Measurements from ENCODE around the gene CDH15.
"Not testable (repeated sequence)": the region's sequence is repeated elsewhere in the genome, so short reads cannot be mapped to it uniquely, and the experiment has no call there.

Gene CDH15

DNA sequence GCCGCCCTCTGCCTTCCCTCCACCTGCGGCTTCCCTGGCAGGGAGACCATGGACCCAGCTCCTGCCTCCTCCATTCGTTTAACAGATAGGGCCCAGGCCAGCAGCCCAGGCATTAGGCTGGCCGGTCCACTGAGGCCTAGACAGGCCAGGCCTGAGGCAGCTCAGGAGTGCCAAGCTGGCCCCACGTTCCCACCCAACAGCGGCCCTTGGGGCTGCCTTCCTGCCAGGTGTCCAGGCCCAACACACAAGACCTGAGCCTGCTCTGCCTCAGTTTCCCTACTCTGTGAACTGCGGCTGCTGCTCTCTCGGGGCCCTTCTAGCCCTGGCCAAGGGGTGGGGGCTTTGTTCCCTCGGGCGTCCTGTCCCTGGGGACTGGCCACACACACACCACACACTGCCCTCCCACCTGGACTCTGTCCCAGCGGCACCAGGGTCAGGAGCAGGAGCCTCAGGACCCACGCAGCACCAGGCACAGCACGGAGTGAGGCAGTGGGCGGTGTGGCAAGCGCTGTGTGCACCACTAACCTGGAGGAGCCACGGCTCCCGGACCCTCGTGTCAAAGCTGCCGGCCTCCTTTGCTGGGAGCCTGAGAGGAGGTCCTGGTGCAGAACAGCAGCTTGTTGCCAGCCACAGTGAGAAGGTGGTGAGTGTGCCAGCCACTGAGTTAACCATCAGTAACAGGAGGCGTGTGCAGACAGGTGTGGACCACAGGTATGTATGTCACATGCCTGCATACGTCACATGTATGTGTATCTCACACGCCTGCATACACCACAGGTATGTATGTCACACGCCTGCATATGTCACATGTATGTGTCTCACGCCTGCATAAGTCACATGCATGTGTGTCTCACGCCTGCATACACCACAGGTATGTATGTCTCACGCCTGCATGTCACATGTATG is 14.6 kb upstream of the CDH15 start:
- no peak for FAIRE-seq

DNA sequence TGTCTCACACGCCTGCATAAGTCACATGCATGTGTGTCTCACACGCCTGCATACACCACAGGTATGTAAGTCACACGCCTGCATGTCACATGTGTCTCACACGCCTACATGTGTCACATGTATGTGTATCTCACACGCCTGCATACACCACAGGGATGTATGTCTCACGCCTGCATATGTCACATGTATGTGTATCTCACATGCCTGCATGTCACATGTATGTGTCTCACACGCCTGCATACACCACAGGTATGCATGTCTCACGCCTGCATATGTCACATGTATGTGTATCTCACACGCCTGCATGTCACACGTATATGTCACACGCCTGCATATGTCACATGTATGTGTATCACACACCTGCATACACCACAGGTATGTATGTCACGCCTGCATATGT is 13.8 kb upstream of the CDH15 start:
- FAIRE-seq, result no peak

DNA sequence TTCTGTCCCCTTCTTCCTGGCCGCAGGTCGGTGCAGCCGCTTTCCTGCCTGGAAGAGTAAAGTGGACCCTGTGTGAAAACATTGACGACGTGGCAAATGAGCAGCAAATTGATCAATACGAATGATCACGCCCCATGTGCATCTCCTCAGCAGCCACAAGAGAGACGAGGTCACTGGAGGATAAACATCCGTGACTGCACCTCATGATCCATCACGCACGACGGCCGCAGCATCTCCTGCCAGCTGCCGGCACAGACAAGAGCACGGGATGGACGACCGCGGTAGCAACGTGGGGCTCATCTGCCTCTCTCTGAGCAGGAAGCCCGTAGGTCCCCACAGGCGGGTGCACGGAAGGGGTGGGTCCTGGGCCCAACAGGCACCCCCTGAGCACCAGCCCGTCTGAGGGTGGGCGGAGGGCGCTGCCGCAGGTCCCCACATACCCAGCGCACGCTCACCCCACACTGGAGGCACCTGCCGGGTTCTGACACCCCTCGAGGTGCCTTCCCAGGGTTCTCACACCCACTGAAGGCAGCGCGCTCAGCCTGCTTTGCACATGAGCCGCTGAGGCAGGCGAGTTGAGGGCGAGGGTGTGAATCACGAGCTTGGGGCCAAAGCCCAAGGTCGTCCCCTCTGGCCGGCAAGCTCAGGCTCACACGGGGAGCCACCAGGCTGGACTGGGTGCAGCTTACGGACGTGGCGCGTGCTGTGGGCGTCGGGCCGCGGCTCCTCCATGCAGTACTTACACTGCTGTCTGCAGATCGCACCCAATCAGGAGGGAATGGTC is 12.3 kb upstream of the CDH15 start:
- no peak for FAIRE-seq

DNA sequence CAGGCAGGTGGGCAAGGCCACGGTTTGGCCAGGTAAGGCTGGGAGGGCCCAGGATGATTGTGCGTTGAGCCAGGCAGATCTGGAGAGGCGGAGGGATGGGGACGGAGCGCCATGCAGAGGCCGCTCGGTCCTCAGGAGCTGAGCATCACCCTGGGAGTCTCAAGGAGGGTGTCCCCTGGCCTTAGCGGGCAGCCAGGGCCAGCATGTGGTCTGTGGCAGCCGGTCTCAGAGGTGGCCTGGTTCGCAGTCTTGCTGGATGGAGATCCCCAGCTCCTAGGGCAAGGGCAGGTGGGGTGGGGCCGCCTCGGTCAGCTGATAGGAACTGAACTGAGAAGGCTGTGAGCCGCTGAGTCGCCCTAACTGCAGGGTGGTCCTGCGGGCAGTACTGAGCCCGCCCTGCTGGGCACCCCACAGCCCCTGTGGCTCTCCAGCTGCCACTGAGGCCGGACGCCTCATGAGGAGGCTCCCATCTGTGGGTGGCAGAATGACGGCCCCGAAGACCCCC is 11.6 kb upstream of the CDH15 start:
- FAIRE-seq, result no peak

DNA sequence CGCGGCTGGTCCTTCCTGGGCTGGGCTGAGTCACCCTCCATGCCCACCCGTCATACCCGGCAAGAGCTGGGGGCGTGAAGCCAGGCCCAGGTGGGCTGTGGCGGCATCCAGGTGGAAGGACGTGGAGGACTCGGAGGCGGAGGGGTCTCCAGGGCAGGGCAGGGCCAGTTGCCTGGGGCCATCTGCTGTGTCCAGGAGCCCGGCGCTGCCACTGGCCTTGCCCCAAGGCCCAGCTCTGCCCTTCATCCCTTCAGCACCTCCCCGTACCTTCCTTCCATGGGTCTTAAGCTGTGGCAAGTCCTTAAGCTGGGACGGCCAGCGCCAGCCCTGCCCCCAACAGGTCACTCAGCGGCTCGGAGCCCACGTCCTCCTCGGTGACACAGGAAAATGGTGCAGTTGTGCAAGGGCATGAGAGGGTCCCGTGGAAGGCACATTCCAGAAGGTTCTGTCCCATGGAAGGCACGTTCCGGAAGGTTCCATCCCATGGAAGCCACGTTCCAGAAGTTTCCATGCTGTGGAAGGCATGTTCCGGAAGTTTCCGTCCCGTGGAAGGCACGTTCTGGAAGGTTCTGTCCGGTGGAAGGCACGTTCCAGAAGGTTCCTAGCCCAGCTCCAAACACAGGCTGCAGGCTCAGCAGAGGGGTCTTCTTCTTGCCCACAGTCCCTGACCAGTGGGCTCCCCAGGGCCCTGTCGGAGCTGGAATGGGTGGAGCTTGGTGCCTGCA is 10.4 kb upstream of the CDH15 start:
- no peak for FAIRE-seq

DNA sequence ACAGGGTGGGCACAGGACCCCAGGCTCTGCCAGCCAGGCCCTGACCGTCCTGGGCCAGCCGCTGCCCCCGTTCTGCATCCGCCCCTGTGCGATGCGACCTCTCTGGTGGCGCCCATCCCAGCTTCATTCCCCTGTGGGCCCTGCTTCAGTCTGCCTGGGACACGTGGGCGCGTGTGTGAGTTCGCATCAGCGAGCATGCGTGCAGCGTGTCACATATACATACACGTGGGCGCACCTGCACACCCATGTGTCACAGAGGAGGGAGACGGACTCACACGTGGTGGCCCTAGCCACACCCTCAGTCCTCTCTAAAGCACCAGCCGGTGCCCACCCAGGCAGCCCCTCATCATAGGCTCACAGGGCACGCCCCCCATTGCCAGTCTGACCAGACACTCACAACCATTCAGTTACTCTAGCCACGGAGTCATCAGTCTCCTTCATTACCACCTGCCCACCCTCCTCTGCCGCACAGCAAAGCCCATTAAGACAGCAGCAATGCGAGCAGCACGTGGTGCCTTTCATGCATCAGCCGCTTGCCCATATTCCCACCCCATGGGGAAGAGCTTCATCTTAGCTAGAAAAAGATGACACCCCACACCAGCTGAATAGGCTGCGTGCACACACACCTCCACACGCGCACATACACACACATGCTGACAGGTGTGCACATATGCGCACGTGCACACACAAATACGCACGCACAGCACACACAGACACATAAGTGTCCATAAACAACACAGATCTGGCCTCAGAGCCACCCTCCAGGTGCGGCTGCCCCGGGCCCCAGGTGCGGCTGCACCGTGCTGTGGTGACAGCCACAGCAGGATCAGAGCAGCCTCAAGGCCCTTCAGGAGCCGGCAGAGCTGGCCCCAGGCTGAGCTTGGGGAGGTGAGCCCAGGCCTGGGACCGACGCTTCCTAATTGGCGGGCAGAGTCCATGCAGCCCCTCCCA is 9.5 kb upstream of the CDH15 start:
- no peak for FAIRE-seq

DNA sequence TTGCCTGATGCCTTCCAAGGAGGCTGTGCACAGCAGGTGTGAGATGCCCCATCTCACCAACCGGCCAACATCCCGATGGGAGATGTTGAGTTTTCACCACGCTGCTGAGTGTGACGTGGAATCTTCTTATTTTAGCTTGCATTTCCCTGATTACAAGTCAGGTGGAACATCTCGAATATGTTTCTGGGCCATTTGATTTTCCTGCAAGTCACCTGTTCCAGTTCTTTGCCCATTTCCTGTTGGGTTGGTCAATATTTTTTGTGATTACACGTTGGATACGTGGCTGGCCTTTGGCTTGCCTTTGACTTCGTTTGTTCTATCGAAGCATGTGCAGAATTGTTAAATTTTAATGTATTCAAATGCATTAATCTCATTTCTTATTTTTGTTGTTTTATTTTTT is 8.3 kb upstream of the CDH15 start:
- no peak for FAIRE-seq

DNA sequence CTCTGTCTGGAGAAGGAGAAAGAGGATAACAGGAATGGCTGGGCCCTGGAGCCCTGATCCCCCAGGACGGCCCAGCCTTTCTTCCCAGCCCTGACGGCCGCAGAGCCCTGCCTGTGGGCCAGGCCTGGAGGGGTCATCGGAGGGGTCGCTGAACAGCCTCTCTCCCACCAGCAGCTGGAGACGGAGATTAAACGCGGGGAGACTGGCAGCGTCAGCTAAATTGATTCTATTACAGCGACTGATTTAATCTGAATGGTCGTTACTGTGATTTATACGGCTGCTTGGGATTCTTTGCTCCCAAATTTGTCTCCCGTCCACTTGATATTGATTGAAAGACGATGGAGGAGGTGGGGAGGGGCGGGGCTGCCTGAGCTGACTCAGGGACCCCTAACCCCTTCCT is 7.1 kb upstream of the CDH15 start:
- FAIRE-seq, result no peak

DNA sequence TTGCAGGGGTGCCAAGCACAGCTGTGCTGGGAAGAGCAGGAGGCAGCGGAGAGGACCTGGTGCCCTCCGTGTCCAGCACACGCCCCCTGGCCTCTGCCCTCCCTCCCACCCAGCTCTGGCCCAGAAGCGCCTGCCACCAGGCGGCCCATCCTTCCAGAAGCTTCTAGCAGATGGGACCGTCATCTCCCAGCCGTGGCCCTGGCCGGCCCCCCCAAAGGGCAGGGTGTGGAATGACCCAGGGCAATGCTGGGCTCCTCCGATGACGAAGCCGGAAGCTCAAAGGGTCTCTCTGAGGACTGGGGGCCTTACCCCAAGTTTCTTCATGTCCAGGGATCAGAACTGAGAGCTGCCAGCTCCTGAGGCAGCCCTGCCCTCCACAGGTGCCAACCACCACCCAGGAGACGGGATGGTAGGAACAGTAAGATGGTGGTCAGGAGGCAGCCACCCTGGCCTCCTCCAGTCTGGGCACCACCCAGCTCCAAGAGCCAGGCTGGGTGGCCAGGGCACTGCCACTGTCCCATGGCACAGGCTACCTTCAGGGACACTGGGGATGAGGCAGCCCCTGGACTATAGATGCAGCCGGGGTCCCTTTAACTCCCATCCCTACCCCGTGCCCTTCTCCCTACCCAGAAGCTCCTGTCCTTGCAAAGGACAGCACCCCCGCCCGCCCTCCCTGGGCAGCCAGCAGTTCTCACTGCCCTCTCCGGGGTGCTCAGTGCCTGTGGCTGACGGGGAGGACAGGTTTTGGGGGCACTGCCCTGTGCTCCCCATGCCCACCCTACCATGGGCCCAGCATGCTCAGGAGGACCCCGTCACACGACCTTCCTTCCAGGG is 6.5 kb upstream of the CDH15 start:
- FAIRE-seq, result no peak

DNA sequence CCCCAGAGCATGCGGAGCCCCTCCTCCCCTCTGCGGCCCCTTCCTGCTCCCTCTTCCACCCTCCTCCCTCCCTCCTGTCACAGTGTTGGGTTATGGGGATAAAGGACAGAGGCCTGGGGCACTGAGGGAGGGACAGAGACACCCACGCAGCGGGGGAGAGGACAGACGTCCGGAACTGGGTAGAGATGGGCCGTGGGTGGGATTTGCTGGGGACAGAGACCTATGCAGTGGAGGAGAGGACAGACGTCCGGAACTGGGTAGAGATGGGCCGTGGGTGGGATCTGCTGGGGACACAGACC is 5.9 kb upstream of the CDH15 start:
- not testable (repeated sequence) for FAIRE-seq

DNA sequence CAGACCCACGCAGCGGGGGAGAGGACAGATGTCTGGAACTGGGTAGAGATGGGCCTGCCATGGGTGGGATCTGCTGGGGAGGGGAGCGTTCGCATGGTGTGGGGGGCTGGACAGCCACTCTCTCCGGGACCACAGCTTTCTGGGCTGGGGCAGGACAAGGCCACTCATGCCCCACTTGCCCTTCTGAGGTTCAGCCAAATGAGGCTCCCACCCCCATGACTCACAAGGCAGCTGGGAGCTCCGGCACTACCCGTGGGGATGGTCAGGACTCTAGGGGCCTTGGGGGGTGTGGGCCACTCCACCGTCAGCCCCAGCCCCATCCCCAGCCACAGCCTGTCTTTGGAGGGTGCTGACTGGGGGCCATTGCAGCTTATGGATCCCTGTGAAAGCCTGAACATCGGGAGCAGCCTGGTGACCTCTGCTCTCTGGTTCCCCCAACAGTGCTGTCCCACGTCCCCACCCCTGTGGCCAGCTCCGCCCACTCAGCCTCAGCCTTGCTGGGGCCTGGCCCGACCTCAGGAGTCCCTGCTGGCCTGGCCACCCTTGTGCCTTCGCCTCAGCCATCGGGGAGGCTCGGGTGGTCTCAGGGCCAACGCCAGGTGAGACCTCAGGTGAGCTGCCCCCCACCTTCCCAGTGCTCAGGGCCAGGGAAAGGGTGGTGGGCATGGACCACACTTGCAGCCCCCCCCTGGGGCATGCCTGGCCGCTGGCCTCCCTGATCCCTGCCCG is 4.7 kb upstream of the CDH15 start:
- FAIRE-seq, result no peak

DNA sequence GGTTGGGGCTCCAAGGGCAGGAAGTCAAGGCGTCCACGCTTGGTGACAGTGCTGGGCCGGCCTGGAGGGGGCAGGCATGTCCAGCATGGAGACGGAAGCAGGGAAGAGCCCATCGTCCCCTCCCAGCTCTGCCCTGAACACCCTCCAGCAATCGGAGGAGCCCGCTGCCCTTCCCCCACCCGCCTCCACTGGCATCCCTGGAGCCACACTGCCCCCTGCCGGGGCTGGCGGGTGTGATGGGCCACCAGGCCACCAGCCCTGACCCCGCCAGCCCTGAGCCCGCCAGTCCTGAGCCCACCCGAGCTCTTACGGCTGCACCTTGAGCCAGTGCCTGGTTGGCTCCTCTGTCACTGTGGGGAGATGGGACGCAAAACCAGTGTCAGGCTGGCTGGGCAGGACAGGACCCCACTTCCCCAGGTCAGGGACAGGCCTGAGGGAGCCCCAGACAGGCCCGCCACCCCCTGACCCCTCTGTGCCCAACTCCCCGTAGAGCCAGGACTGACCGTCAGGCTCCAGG is 4.1 kb upstream of the CDH15 start:
- no peak for FAIRE-seq

DNA sequence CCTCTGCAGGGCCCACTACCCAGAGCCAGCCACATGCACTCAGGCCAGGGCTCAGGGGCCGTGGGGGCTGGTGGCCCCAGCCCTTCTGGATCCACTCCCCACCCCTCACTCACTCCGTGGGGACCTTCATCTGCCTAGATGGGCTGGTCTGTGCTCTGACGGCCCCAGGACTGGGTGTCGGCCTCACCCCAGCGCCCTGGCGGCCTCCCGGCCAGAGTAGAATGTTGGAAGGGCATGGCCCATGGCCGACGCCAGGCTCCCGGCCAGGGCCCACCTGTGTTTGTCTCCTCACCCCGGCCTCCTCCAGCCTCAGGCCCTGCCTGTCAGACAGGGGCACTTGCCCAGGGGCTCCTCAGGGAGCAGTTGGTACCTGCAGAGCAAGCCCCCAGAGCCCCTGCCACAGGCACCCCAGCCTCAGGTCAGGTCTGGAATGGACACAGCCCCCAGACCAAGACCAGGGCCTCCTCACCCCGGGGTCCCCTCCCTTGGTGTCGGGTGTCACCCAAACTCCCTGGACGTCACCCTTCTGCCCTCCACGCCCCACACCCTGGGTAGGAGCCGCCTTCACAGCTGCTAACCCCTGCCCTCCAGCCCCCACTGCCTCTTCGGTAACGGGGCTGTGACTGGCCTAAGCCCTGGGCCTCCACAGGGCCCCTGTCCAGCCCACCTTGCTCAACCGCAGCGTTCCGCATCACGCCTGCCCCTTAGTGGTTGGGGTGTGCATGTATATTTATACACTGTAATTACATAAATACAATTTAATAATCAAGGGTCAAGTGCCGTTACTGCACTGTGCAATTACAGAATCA is 3.0 kb upstream of the CDH15 start:
- FAIRE-seq, result no peak

DNA sequence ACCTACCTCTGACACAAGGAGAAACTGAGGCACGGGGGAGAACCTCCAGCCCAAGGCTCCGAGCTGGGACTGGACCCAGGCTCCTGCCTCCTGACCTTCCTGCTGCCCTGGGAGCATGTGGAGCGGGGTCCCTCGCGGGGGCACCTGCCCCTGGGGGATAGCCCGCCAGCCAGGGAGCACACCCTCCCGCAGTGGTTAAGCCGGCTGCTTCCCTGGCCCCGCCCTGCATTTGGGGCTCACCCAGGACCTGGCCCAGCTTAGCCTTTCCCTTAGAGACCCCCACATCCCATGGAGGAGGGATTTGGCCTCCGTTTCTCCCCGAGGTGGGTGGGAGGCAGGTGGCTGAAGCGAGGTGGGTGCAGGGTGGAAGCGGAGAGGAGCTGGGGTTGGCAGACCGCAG is 1.8 kb upstream of the CDH15 start:
- no peak for FAIRE-seq

DNA sequence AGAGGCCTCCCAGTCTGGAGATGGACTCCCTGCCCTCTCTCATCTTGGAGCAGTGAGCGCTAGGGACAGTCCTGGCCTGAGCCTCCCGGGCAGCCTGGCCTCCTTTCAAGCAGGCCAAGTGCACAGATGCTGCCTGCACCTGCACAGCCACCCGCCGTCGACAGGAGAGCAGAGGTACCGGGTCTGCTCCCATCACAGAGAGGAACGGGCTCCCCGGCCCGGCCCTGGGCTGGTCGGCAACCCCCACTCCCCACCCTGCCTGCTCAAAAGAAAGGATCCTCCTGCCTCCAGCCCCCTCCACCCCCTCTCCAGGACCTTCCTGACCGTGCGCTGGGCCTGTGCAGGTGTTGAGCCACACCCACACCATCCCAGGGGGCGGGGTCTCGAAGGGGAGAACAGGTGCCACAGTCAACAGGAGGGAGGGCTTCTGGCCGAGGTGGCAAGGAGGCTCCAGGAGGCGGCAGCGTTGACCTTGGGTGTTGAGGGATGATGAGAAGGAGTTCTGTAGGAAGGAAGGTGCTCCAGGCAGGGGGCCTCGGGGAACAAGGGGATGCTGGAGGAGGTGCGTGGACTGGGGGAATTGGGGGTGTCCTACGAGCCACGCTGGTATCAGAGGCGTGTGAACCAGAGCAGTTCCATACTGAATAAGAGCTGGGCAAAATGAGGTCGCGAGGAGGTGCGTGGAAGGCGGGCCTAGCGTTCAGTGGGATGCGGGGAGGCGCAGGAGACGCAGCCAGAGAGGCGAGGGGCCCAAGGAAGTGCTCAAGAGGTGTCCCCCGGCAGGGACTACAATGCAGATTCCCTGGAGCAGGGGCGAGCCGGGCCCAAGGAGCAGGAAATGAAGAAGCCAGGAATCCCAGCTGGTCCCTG is 967 bp upstream of the CDH15 start:
- no peak for FAIRE-seq

DNA sequence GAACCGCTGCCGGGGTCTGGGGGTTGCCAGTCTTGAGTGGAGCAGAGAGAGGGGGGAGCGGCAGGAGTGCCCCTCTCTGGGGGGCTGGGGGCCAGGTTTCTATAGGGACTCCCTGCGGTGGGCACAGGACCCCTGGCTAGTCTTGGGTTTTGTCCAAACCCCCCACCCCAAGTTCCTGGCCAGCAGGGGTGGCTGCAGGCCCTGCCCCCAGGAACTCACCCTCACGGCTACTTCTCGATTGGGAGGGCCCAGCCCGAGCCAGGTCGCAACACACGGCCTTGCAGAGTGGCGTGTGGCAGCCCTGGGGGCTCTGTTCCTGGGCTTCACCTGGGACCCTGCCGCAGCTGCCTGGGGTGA is 601 bp downstream of the CDH15 start:
- no peak for FAIRE-seq

DNA sequence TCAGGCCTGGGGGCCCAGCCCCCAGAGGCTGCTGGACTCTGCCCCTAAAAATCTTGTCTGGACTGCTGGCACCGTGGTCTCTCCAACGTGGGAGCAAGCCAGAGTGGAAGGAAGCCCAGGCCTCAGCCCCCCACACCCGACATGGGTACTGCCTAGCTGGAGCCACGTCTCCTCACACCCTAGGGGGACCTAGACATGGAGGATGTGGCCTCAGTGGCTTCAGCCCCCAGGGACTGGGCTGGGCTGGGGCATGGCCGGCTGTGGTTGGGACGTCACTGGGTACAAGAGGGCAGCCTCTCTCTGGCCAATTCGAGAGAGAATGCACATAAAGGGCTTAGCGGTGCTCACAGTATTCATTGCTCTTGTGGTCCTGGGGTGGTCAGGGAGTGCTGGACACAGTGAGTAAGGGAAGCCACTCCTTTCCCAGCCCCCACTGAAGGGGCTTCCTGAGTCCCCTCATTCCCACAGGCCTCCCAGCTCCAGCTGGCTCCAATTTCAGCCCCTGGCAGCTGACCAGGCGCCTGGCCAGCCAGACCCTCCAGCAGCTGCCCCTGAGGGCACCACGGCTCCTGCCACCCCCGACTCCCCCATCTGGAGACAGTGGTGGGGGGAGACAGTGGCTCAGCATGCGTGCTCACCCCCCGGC is 1.1 kb downstream of the CDH15 start:
- no peak for FAIRE-seq
